ENCODE measurements around the gene TET3.

TET3 gene

DNA sequence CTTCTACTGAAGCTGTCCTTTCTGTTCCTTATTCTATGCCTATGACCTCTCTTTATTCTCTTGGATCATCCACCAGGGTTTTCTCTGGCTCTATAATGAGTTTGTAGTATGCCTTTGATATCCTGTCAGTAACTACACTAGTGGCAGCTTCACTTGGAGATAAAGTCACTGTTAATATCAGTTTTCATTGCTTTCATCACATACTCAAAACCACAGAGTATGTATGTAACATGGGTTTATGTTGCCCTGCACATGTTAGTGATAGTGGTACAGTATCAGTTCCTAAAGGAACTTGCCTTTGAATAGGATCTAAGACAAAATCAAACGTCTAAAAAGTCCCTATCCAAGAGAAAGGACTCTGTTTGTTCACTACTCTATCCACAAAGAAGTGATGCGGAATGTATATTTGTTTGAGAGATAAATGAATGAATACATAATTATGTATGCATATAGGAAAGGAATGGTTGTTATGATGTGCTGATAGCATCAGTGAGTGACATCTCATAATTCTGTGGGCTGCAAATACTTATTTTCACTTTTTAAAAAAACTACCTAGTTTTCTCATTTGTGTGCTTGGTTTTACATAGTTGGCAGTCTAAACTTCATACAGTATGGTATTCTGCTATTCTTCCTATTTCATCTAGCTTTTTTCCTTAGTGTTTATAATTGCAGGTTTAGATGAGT lies 45.1 kb downstream of the TET3 start:
- peaks cover 8% of the 10 kb centered on the region for H3K36me3 ChIP-seq
- H3K9me3 ChIP-seq (ENCODE audit: severe bottlenecking): no peaks in the 10 kb centered on the region
- TF ChIP-seq, protein P1, sequence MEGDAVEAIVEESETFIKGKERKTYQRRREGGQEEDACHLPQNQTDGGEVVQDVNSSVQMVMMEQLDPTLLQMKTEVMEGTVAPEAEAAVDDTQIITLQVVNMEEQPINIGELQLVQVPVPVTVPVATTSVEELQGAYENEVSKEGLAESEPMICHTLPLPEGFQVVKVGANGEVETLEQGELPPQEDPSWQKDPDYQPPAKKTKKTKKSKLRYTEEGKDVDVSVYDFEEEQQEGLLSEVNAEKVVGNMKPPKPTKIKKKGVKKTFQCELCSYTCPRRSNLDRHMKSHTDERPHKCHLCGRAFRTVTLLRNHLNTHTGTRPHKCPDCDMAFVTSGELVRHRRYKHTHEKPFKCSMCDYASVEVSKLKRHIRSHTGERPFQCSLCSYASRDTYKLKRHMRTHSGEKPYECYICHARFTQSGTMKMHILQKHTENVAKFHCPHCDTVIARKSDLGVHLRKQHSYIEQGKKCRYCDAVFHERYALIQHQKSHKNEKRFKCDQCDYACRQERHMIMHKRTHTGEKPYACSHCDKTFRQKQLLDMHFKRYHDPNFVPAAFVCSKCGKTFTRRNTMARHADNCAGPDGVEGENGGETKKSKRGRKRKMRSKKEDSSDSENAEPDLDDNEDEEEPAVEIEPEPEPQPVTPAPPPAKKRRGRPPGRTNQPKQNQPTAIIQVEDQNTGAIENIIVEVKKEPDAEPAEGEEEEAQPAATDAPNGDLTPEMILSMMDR (IDR thresholded peaks at IDR 0.05; ENCODE audit: low read depth, low read length): no peak
- H3K27me3 ChIP-seq (ENCODE audit: insufficient read depth, low read depth, severe bottlenecking): no peaks in the 10 kb centered on the region
- H3K27ac ChIP-seq: no peak overlapping the region
- H3K4me3 ChIP-seq (ENCODE audit: low read depth, low read length): no peak overlapping the region
- no peak for DNase-seq

DNA sequence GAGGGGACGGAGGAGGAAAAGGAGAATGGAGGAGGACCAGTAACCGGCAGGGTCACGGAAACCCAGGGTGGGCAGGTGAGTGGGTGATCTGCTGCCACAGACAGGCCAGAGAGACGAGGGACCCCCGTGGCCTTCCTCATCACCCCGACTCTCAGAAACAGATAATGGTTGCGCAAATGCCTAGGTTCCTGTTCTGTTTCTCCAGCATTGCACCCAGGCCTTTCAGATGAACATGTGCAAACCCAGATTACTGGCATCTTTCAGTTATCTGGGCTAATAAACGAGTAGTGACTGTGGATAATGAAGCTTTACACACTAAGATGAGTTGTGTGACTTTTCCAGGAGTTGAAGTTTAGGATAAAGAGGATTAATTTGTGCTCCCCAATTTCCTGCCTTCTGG lies 46.5 kb downstream of the TET3 start:
- Histone ChIP-seq H3K9me3 (ENCODE audit: severe bottlenecking) (no peaks in the 10 kb centered on the region), H3K4me3 (ENCODE audit: low read depth, low read length) (no peak overlapping the region), H3K27me3 (ENCODE audit: insufficient read depth, low read depth, severe bottlenecking) (no peaks in the 10 kb centered on the region), H3K27ac (no peak overlapping the region), H3K36me3 (peaks cover 8% of the 10 kb centered on the region; the same call in 1 of the 2 replicates)
- no peak for DNase-seq
- TF ChIP-seq, protein P1 (IDR thresholded peaks at IDR 0.05; ENCODE audit: low read depth, low read length): no peak

DNA sequence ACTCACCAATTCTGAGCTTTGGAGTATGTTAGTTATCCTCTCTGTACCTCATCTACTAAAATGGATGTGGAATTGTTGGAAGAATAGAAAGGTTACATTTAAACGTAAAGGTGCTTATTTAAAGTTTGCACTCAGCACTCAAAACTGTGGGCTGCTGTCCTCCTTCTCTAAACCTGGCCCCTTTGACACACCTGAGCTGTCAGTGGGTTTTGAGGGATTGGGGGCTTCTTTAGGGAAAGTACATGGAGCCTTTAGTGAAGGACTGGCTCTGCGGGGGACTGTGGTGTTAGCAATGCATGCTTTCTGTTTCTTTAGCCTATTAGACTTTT lies 47.2 kb downstream of the TET3 start:
- H3K4me3 ChIP-seq (ENCODE audit: low read depth, low read length): no peak overlapping the region
- no peak overlapping the region for H3K27ac ChIP-seq
- H3K27me3 ChIP-seq (ENCODE audit: insufficient read depth, low read depth, severe bottlenecking): no peaks in the 10 kb centered on the region
- peaks cover 8% of the 10 kb centered on the region; the same call in 1 of the 2 replicates for H3K36me3 ChIP-seq
- H3K9me3 ChIP-seq (ENCODE audit: severe bottlenecking): no peaks in the 10 kb centered on the region
- TF ChIP-seq, protein P1 (IDR thresholded peaks at IDR 0.05; ENCODE audit: low read depth, low read length): no peak
- no peak for DNase-seq

DNA sequence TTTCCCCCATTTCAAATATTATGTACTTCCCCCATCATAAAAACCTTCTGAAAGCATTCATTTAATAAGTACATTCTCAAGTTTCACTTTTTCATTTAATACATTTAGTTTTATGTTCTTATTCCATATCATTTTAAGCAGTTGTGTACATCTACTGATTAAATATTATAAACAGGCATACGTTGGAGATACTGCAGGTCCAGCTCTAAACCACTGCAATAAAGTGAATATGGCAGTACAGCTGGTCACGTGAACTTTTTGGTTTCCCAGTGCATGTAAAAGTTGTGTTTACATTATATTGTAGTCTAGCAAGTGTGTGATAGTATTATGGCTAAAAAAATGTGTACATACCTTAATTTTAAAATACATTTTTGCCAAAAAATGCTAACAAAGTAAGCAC lies 48.7 kb downstream of the TET3 start:
- TF ChIP-seq, protein P1 (IDR thresholded peaks at IDR 0.05; ENCODE audit: low read depth, low read length): no peak
- no peak overlapping the region for H3K4me3 ChIP-seq (ENCODE audit: low read depth, low read length)
- DNase-seq: no peak
- no peak overlapping the region for H3K27ac ChIP-seq
- H3K36me3 ChIP-seq: peaks cover 3% of the 10 kb centered on the region; the same call in 1 of the 2 replicates
- H3K9me3 ChIP-seq (ENCODE audit: severe bottlenecking): no peaks in the 10 kb centered on the region
- no peaks in the 10 kb centered on the region for H3K27me3 ChIP-seq (ENCODE audit: insufficient read depth, low read depth, severe bottlenecking)
